Calu3 (cell line): ENCODE results near the gene SUMO3. TPM values are rescaled to one million over a fixed set of nuclear protein-coding genes. Genes with fewer than 3 reads are reported as not detected.

Source experiments
- BruUV-seq: library from RNA; stranded (reverse); fragments of 400-500 nt; replicated peaks from 2 replicates; lab custom pipeline; 2021; lab: Mats Ljungman, UMichigan
- CTCF ChIA-PET: fragments of 300-600 bp; sonication (Branson Sonifier 250); formaldehyde crosslinking; loops from one replicate; lab custom pipeline; 2022; ENCODE audit warnings: antibody characterized with exemption; lab: Charles Lee
- DNase-seq: peaks from one replicate; pipeline ENCODE4 v3.0.0; 2022
- H3K27ac Mint-ChIP-seq: one replicate; pipeline ENCODE4 v1.8.0; 2022; ENCODE audit warnings: mixed read lengths; ENCODE audit not compliant: unreplicated experiment
- H3K27me3 Mint-ChIP-seq: one replicate; pipeline ENCODE4 v1.8.0; 2022; ENCODE audit warnings: mixed read lengths; ENCODE audit not compliant: unreplicated experiment
- H3K36me3 Mint-ChIP-seq: one replicate; pipeline ENCODE4 v1.8.0; 2022; ENCODE audit warnings: mild to moderate bottlenecking, moderate library complexity, mixed read lengths; ENCODE audit not compliant: insufficient read depth, unreplicated experiment
- H3K4me1 Mint-ChIP-seq: one replicate; pipeline ENCODE4 v1.8.0; 2022; ENCODE audit warnings: mild to moderate bottlenecking, low read depth, mixed read lengths; ENCODE audit not compliant: unreplicated experiment
- H3K4me3 Mint-ChIP-seq: one replicate; pipeline ENCODE4 v1.8.0; 2022; ENCODE audit warnings: mild to moderate bottlenecking, low read depth, moderate library complexity, mixed read lengths; ENCODE audit not compliant: unreplicated experiment
- H3K9me3 Mint-ChIP-seq: one replicate; pipeline ENCODE4 v1.8.0; 2022; ENCODE audit warnings: low read depth, mixed read lengths; ENCODE audit not compliant: unreplicated experiment
- CTCF ChIP-seq: fragments of 200-600 bp; IDR thresholded peaks from one replicate; pipeline ENCODE4 v1.8.0; 2022; ENCODE audit warnings: antibody characterized with exemption; ENCODE audit not compliant: unreplicated experiment
- intact Hi-C: fragments of 100-400 bp; cut with micrococcal nuclease; formaldehyde crosslinking; loops from one replicate; pipeline ENCODE4 v1.10.0; 2022; ENCODE audit not compliant: unreplicated experiment
- total RNA-seq: library from RNA; stranded (reverse); gene quantifications from 2 replicates; pipeline ENCODE4 v1.2.3, GENCODE V29; 2022

SUMO3 gene
- total RNA-seq, 1 experiment from 2014 or later: 56.7 TPM

- intact Hi-C loops: no loop called here
- Mint-ChIP-seq H3K9me3 (no peaks in the 10 kb centered on the region), H3K4me1 (peaks cover 8% of the 10 kb centered on the region), H3K4me3 (no peak overlapping the region), H3K27ac (no peak overlapping the region), H3K27me3 (peaks cover 70% of the 10 kb centered on the region), H3K36me3 (peaks cover 10% of the 10 kb centered on the region)
- no peak for DNase-seq
- no peak for TF ChIP-seq CTCF
- CTCF ChIA-PET: no interaction called here
- no TSS peak for BruUV-seq
Measured at GRCh38 chr21:44840771-44841170, 22.9 kb upstream of the SUMO3 start.

- H3K9me3 Mint-ChIP-seq: no peaks in the 10 kb centered on the region
- no TSS peak for BruUV-seq
- H3K27ac Mint-ChIP-seq: no peak overlapping the region
- no peak for TF ChIP-seq CTCF
- CTCF ChIA-PET: no interaction called here
- intact Hi-C loops: no loop called here
- peaks cover 15% of the 10 kb centered on the region for H3K4me1 Mint-ChIP-seq
- peaks cover 70% of the 10 kb centered on the region for H3K27me3 Mint-ChIP-seq
- DNase-seq: no peak
- H3K36me3 Mint-ChIP-seq: peaks cover 4% of the 10 kb centered on the region
- no peak overlapping the region for H3K4me3 Mint-ChIP-seq
Measured at GRCh38 chr21:44838951-44839350, 21.1 kb upstream of the SUMO3 start.

GRCh38 chr21:44838039-44838895 lies 20.4 kb upstream of the SUMO3 start:
- no TSS peak for BruUV-seq
- intact Hi-C loops: no loop called here
- peaks cover 4% of the 10 kb centered on the region for H3K36me3 Mint-ChIP-seq
- TF ChIP-seq CTCF: no peak
- H3K27ac Mint-ChIP-seq: no peak overlapping the region
- peaks cover 65% of the 10 kb centered on the region for H3K27me3 Mint-ChIP-seq
- CTCF ChIA-PET: no interaction called here
- no peaks in the 10 kb centered on the region for H3K9me3 Mint-ChIP-seq
- peaks cover 15% of the 10 kb centered on the region for H3K4me1 Mint-ChIP-seq
- no peak overlapping the region for H3K4me3 Mint-ChIP-seq
- no peak for DNase-seq

DNA sequence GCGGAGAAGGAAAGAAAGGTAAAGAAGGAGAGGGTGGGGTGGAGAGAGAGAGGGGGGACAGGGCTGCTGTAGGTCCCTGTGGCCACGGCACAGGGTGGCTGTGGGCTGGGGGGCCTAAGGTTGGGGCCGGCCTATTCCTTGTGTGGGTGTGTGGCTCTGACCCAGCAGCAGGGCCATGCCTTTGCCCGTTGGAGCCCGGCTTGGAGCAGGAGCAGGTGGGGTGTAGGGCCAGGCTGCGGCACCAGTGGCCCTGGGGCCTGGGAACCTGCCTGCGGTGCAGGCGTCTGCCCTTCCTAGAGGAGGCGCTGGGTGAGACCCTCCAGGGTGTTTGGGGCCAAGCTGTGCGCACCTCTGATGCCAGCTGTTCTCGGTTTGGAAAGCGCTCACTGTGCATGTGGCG lies 19.7 kb upstream of the SUMO3 start:
- CTCF ChIA-PET: interaction anchor here (0.8 kb wide), 1 partner anchor 165 kb away, joined by 7 read pairs; no protein-coding TSS in a partner anchor
- Mint-ChIP-seq H3K27ac (no peak overlapping the region), H3K9me3 (no peaks in the 10 kb centered on the region), H3K36me3 (peaks cover 4% of the 10 kb centered on the region), H3K4me3 (no peak overlapping the region), H3K4me1 (peaks cover 15% of the 10 kb centered on the region), H3K27me3 (peaks cover 57% of the 10 kb centered on the region)
- intact Hi-C loops: no loop called here
- TF ChIP-seq CTCF: no peak
- no TSS peak for BruUV-seq
- no peak for DNase-seq
